Smooth muscle cell (in vitro differentiated cells): ENCODE data around the gene HUNK. TPM values are rescaled to one million over a fixed set of nuclear protein-coding genes. Genes with fewer than 3 reads are reported as not detected.

Experiments used
- DNase-seq: peaks from one replicate; lab custom pipeline; 2025; ENCODE audit not compliant: unreplicated experiment; lab: John Stamatoyannopoulos, UW
- H2AFZ ChIP-seq: fragments of 200-600 bp; sonication (generic); 2 replicates; pipeline ENCODE4 v1.6.0; 2016; ENCODE audit warnings: antibody characterized with exemption, low read depth, mild to moderate bottlenecking
- H3F3A ChIP-seq: fragments of 200-600 bp; sonication (generic); 2 replicates; pipeline ENCODE4 v1.6.0; 2017; ENCODE audit warnings: antibody characterized with exemption, low read depth
- H3K27ac ChIP-seq: fragments of 200-600 bp; sonication (generic); 2 replicates; pipeline ENCODE4 v1.5.1; 2016; ENCODE audit warnings: low read depth, mild to moderate bottlenecking
- H3K27me3 ChIP-seq: fragments of 200-600 bp; sonication (generic); 2 replicates; pipeline ENCODE4 v1.6.1; 2016; ENCODE audit warnings: low read depth, mild to moderate bottlenecking
- H3K36me3 ChIP-seq: fragments of 200-600 bp; sonication (generic); 2 replicates; pipeline ENCODE4 v1.5.1; 2016; ENCODE audit warnings: low read depth
- H3K4me1 ChIP-seq: fragments of 200-600 bp; sonication (generic); 2 replicates; pipeline ENCODE4 v1.5.1; 2016; ENCODE audit warnings: low read depth
- H3K4me2 ChIP-seq: fragments of 200-600 bp; sonication (generic); 2 replicates; pipeline ENCODE4 v1.6.0; 2016; ENCODE audit warnings: mild to moderate bottlenecking
- H3K4me3 ChIP-seq: fragments of 200-600 bp; sonication (generic); 2 replicates; pipeline ENCODE4 v1.5.1; 2016; ENCODE audit warnings: mild to moderate bottlenecking
- H3K79me2 ChIP-seq: fragments of 200-600 bp; sonication (generic); 2 replicates; pipeline ENCODE4 v1.6.0; 2016; ENCODE audit warnings: low read depth, mild to moderate bottlenecking
- H3K9ac ChIP-seq: fragments of 200-600 bp; sonication (generic); 2 replicates; pipeline ENCODE4 v1.6.0; 2016; ENCODE audit warnings: low read depth
- H3K9me3 ChIP-seq: fragments of 200-600 bp; sonication (generic); replicated peaks from 2 replicates; pipeline ENCODE4 v1.5.1; 2016; ENCODE audit warnings: low read depth
- H4K20me1 ChIP-seq: fragments of 200-600 bp; sonication (generic); 2 replicates; pipeline ENCODE4 v1.6.0; 2016; ENCODE audit warnings: low read depth
- CTCF ChIP-seq: fragments of 200-600 bp; sonication (generic); IDR thresholded peaks from 2 replicates; pipeline ENCODE4 v1.5.1; 2017; ENCODE audit warnings: borderline replicate concordance, mild to moderate bottlenecking, antibody characterized with exemption; ENCODE audit not compliant: insufficient read depth, poor library complexity, severe bottlenecking
- WGBS: methylation state at CpG from one replicate; pipeline ENCODE4 v1.1.7; 2016; ENCODE audit warnings: low lambda C conversion rate; 5-methylcytosine and 5-hydroxymethylcytosine counted together
- polyA plus RNA-seq: library from polyadenylated mRNA; unstranded; fragments of >200 nt; fragmentation: Nextera tagmentation; extraction: Ambion mirVana; gene quantifications from 2 replicates; pipeline ENCODE4 v1.2.1, GENCODE V29; 2016
- total RNA-seq: library from RNA; depleted of rRNA; stranded (reverse); fragments of >200 nt; gene quantifications from 2 replicates; pipeline ENCODE4 v1.2.3, GENCODE V29; 2014

Gene HUNK
- total and polyA plus RNA-seq, 2 experiments from 2014 or later = 5.5 to 11.6 TPM

GRCh38 chr21:31845151-31845729 lies 27.6 kb upstream of the HUNK start:
- Histone ChIP-seq H3K27me3 (no peaks in the 10 kb centered on the region), H3K27ac (no peak overlapping the region), H2AFZ (no peak overlapping the region), H3K9me3 (no peaks in the 10 kb centered on the region), H4K20me1 (no peaks in the 10 kb centered on the region), H3K9ac (no peak overlapping the region), H3K36me3 (no peaks in the 10 kb centered on the region), H3K4me1 (no peaks in the 10 kb centered on the region), H3K4me2 (no peak overlapping the region), H3F3A (peaks cover 16% of the 10 kb centered on the region), H3K4me3 (no peak overlapping the region), H3K79me2 (no peaks in the 10 kb centered on the region)
- WGBS = 83% methylated on average over 6 of the region's 6 CpGs
- no peak for DNase-seq
- no peak for TF ChIP-seq CTCF

GRCh38 chr21:31846690-31847089 lies 26.1 kb upstream of the HUNK start:
- no peak for TF ChIP-seq CTCF
- Histone ChIP-seq H2AFZ (no peak overlapping the region), H3K4me1 (no peaks in the 10 kb centered on the region), H3K27ac (peak overlapping the region; percentile 47), H3K4me3 (no peak overlapping the region), H4K20me1 (no peaks in the 10 kb centered on the region), H3K27me3 (no peaks in the 10 kb centered on the region), H3K4me2 (peak overlapping the region; percentile 16), H3K9ac (no peak overlapping the region), H3K36me3 (no peaks in the 10 kb centered on the region), H3K79me2 (no peaks in the 10 kb centered on the region), H3K9me3 (no peaks in the 10 kb centered on the region), H3F3A (peaks cover 16% of the 10 kb centered on the region)
- WGBS = 90% methylated on average over 1 of the region's 1 CpG
- no peak for DNase-seq

- Histone ChIP-seq H3K4me2 (peak overlapping the region; percentile 16), H3K9ac (no peak overlapping the region), H2AFZ (no peak overlapping the region), H3K4me3 (no peak overlapping the region), H3K36me3 (no peaks in the 10 kb centered on the region), H3K27ac (peak overlapping the region; percentile 47), H3F3A (peaks cover 16% of the 10 kb centered on the region), H4K20me1 (no peaks in the 10 kb centered on the region), H3K4me1 (no peaks in the 10 kb centered on the region), H3K79me2 (no peaks in the 10 kb centered on the region), H3K27me3 (no peaks in the 10 kb centered on the region), H3K9me3 (no peaks in the 10 kb centered on the region)
- no peak for TF ChIP-seq CTCF
- no peak for DNase-seq
- 18% methylated on average over 3 of the region's 3 CpGs for WGBS
These were observed 25.1 kb upstream of the HUNK start for GRCh38 chr21:31847761-31848160.

GRCh38 chr21:31848326-31848985 lies 24.4 kb upstream of the HUNK start:
- Histone ChIP-seq H3K27ac (peak overlapping the region; percentile 47), H2AFZ (no peak overlapping the region), H3K9ac (no peak overlapping the region), H3K27me3 (no peaks in the 10 kb centered on the region), H3K9me3 (no peaks in the 10 kb centered on the region), H3F3A (peaks cover 16% of the 10 kb centered on the region), H4K20me1 (no peaks in the 10 kb centered on the region), H3K4me3 (no peak overlapping the region), H3K36me3 (no peaks in the 10 kb centered on the region), H3K79me2 (no peaks in the 10 kb centered on the region), H3K4me1 (no peaks in the 10 kb centered on the region), H3K4me2 (peak overlapping the region; percentile 16)
- DNase-seq = no peak
- WGBS = 49% methylated on average over 4 of the region's 4 CpGs
- TF ChIP-seq CTCF = no peak
